Suprapubic skin (tissue), 3 donors: ENCODE results near the gene MAGEB17.

Source experiments
- POLR2A ChIP-seq, 2 donors: fragments of 450-650 bp; IDR thresholded peaks; one replicate each; pipeline ENCODE4 v1.6.1; 2017; ENCODE audit warnings: antibody characterized with exemption in 2 of 2, mild to moderate bottlenecking in 2 of 2, moderate library complexity in 2 of 2
- TF ChIP-seq, protein P1 (sequence below), 2 donors: fragments of 200-600 bp in 1 of 2; fragments of 450-650 bp in 1 of 2; sonication (generic) in 1 of 2; IDR thresholded peaks; one replicate each; pipeline ENCODE4 v1.5.1; 2016 to 2019; ENCODE audit warnings: antibody characterized with exemption in 2 of 2, mild to moderate bottlenecking in 1 of 2, moderate library complexity in 1 of 2

DNA sequence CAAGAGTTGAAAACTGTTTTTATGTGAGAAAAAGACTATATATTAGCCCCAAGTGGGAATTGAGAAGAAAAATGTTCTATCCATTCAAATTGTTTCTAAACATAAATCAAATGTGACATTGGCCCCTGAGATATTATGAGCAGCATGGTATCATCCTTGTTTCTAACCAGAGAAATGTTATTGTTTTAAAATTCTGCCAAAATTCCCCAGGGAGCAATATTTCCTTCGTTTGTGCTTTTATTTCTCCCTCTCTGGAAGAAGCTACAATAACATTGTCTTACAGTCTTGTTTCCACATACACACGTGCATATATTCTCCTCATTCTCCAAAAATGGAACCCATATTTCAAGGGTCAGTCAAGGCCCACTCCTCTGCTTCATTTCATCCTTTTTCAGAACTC lies 46.7 kb downstream of the MAGEB17 start:
- TF ChIP-seq POLR2A (IDR thresholded peaks at IDR 0.05), result no peak
- TF ChIP-seq, protein P1, sequence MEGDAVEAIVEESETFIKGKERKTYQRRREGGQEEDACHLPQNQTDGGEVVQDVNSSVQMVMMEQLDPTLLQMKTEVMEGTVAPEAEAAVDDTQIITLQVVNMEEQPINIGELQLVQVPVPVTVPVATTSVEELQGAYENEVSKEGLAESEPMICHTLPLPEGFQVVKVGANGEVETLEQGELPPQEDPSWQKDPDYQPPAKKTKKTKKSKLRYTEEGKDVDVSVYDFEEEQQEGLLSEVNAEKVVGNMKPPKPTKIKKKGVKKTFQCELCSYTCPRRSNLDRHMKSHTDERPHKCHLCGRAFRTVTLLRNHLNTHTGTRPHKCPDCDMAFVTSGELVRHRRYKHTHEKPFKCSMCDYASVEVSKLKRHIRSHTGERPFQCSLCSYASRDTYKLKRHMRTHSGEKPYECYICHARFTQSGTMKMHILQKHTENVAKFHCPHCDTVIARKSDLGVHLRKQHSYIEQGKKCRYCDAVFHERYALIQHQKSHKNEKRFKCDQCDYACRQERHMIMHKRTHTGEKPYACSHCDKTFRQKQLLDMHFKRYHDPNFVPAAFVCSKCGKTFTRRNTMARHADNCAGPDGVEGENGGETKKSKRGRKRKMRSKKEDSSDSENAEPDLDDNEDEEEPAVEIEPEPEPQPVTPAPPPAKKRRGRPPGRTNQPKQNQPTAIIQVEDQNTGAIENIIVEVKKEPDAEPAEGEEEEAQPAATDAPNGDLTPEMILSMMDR (IDR thresholded peaks at IDR 0.05), result no peak
